GM18526 (cell line): ENCODE measurements around the gene CEP89.

Source experiments
- POLR2A ChIP-seq: IDR thresholded peaks from 3 replicates; pipeline ENCODE4 v1.6.1; 2011; ENCODE audit not compliant: insufficient read length; ENCODE audit errors: extremely low read depth

CEP89 gene

DNA sequence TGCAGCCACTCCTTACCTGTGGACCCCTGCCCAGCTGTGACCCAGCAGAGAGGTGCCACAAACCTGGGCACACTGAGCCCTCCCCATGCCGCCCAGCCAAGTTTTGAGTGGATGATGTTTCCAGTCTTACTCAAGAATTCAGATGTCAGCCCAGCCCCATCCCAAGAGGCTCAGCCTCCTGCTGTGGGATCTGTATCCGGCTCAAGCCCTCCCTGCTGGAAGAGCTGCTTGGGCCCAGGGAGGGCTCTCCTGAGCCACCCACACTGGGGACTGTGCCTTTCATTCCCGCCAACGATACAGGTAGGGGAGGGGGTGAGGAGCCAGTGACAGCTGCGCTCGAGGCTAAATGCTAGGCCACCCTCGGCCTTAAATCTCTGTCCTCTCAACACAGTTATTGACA lies 96.3 kb downstream of the CEP89 start:
- no peak for TF ChIP-seq POLR2A

DNA sequence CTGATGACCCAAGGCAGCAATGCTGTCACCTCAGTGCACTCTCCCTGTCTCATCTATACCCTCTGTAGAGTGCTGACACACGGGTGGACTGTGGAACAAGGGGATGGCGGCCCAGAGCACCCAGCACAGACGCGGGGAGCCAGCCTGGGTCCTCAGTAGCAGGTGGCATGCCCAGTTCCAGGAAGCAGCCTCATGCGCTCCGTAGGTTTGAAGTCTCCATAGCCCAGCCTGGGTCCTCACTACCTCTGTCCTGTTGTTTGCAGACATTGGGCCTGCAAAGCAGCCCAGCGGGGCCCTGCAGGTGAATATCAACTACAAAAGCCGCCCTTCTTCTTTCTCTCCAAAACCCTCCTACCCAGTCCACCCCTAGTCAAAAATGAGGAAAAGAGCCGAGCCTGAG lies 97.2 kb downstream of the CEP89 start:
- TF ChIP-seq POLR2A, result no peak

DNA sequence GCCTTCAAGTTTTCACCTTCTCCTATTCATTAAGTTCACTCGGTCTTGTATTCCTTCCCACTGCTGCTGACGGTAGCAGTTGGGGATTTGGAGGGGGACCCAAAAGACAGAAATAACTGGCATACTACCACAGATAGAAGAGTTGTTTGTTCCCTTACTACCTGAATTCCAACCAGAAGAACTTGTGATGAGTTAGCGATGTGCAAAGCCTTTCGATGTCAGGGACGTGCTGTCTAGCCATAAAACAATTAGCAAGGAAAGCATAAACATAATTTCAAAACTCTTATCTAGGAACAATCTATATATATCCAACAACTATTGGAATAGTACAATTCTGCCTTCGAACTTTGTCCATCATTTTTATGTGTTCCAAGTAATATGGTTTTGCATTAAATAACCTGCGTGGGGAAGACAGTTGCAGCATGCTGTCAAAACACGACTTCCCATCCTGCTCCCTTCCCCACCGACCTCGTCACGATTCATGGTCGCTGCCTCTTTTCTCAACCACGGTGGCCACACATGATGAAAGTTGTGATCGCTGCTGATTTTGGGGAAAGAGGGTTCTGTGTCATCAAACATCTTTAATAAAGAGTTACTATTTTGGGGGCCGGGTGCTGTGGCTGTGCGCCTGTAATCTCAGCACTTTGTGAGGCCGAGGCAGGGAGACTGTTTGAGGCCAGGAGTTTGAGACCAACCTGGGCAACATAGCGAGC lies 98.4 kb downstream of the CEP89 start:
- TF ChIP-seq POLR2A, result no peak

DNA sequence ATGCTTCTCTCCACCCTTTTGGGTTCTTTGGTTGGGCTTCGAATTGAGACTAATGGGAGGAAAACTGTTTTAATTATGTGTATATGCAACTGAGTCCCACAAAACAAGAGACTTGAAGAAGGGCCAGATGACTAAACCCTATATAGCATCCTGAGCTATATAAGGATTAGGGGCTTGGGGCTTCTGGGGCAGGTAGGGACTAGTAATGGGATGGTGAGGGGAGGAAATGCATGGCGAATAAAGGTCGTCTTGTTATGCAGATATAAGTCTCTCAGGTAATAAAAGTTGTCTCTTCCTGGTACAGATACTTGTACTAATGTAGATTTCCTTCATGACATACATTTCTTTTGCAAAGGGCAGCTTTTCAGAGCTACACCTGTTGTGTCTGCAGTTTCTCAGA lies 99.4 kb downstream of the CEP89 start:
- no peak for TF ChIP-seq POLR2A

DNA sequence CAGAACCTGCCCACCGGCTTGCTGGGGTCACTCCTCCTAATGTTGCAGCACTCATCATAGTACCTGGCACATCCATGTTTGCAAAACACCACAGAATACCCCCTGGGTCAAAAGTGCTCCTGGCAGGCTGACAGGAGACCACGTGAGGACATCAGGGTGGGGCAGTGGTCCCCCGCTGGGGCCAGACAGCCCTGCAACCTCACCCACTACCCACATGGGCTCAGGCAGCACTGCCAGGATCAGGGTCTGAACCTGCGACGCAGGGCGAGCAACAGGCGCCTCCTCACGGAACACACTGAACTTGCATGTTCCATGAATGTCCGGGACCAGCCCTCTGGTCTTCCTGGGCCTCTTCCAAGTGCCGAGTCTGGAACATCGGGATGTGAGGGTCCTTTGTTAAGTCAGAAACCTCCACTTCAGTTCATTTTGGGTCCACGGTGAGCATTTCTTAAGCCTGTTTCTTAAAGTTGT lies 100.7 kb downstream of the CEP89 start:
- TF ChIP-seq POLR2A, result no peak

DNA sequence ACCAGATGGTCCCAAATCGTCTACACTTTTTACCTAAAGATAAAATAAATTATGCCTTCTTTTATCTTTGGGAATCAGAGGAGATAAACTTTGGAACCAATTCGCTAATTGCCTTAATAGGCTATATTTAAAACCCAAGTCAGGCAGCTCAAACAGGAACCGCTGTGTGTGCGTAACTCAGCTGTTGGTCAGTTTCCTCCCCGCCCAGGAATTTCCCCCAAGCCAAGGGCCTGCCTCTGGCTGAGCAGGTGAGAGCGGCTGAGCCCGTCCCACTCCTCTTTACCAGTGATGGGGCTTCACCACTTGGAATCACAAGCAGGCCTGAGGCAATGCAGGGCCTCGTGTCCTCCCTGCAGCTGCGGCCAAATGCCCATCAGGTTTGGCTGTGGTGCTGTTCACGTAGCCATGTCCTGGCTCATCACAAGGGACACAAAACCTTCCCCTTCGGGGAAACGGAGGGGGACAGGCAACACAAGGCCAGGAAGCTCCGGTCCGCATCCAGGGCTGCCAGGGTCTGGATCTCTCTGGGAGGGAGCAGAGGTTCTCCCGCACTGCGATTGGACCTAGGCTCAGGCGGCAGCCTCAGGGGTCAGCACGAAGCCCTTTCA lies 101.7 kb downstream of the CEP89 start:
- TF ChIP-seq POLR2A, result no peak

DNA sequence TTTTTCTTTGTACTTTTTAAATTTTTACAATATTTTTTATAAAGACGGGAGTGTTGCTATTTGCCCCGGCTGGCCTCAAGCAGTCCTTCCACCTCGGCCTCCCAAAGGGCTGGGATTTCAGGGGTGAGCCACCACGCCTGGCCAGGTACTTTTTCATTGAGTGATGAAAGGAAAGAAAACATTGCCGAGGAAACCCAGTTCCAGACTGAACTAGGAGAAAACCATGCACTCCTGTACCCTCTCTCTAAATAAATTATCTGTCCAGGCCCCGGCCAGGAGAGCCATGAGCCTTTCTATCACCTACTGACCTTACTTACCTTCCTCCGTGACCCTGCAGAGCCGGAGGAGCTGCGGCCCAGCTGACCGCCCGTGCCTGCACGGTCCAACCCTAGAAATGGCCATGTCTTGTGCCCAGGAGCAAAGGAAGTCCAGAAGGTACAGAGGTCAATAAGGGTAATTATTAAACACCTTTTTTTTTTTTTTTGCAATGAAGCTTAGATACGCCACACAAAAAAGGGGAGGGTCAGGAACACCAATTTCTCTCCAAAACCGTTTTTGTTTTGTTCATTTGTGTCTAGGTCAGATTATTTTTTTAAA lies 102.3 kb downstream of the CEP89 start, which contains the start of gene SLC7A9:
SLC7A9 (minus strand) TSS at position 399 of the 597 bp plus-strand sequence. CDS start 1,233 bp downstream, outside the sequence.
- TF ChIP-seq POLR2A, result no peak

DNA sequence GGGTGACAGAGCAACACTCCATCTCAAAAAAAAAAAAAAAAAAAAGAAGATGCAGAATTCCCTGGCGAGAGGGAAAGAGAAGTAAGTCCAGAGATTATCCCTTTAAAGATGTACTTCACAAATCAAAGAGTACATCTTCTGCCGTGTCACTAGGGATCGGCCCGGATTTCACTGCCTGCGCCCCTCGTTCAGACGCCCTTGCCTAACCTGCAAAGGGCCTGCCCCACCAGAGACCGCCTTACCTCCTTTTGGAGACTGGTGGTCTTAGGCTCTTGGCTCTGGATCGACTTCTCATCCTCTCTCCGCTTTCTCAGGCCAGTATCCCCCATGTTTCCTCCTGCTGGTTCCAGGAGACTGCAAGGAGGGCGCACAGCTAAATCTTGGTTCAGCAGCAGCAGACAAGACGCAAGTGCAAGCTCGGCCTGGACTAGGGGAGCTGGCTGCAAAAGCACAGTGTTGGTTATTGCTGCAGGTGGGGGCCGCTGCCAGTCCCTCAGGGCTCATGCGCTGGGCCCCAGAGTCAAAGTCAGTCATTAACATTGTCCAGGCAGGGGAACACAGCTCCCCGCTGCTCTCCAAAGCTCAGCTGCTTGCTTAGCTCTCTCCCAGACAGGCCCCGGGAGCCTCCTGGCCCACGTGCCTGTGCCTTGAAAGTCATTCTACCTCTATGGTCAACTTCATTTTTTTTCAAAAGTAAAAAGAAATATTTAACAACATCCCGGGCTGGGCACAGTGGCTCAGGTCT lies 103.4 kb downstream of the CEP89 start:
- TF ChIP-seq POLR2A, result no peak

DNA sequence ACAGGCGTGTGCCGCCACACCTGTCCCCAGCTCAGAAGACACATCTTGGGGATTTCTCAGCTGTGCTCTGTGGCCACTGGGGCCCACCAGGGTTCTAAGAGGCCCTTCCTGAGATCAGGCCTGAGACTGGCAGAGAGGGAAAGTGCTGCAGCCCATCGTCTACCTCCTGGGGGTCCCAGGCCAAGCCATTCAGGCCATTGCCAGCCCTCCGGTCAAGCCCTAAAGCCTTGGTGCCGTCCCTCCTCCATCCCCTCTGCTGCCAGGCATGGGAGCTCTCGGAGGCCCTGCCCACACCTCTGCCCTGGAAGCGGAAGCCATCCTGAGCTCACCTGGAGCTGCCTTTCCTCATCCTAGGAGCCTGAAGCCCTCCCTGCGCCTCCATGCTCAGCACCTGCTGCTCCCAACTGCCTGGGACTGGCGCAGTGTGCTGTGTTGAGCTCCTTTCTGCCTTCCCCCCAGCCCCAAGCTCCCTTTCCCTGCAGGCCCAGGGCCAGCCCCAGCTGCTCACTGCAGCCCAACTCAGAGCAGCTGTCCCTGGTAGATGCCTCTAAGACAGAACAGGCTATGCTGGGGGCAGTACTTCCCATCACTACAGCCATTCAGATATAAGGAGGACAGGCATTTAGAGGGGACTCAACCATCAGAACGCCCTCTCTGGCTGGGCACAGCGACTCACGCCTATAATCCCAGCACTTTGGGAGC lies 105.0 kb downstream of the CEP89 start:
- TF ChIP-seq POLR2A, result no peak

DNA sequence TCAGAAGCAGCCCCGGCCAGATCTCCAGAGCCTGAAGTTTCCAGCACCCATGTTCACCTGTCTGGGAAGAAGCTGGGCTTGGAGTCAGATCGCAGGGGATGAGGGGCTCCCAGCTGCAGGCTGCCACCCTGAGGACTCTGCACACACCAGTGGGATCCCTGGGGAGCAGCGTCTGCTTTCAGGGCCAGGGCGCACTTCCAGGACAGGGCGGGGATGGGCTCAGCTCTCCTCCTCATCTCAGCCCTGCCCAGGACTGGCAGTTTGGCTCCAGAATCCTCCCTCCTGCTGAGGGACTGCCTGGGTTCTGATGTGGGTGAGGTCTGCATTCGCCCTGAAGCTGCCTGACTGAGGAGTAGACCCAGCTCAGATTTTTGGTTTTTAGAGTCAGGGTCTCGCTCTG lies 105.7 kb downstream of the CEP89 start:
- no peak for TF ChIP-seq POLR2A

DNA sequence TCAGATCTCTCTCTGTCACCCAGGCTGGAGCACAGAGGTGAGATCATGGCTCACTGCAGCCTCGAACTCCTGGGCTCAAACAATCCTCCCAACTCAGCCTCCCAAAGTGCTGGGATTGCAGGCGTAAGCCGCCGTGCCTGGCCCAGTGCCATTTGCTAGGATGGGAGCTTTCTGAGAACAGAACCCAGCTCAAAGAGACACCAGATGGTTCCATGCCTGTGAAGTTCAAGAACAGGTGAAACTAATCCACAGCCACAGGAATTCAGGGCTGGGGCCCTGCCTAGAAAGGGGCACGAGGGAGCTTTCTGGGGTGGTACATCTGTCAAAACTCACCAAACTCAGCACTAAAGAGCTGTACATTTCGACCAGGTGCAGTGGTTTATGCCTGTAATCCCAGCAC lies 106.4 kb downstream of the CEP89 start:
- no peak for TF ChIP-seq POLR2A

DNA sequence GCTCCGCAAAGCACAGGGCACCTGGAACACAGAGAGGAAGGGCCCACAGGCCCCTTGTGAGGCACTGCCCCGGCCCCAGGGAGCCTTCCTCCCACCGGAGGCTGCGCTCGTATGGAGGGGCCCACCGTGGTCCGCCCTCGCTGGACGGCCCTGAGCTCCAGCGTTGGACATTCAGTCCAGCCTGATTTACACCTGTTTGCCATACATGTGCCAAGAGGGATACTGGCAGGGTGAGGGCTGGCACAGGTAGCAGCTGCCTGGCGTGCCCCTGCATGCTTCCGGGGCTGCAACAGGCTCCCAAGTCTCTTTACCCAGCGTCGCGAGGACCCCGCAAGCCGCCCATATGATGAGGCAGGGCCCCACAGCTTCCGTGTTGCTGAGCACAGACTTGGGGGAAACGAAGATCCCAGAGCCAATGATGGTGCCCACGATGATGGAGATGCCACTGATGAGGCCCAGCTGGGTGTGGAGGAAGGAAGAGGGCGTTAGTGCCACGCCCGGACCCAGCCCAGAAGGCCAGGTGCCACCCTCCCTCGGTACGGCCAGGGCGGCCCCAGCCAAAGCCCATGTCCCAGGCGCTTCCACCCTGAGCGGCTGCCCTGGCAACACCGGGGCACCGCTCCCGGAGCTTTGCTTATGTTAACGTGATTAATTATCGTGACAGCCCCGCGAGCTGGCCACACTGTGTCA lies 107.3 kb downstream of the CEP89 start:
- TF ChIP-seq POLR2A, result no peak

DNA sequence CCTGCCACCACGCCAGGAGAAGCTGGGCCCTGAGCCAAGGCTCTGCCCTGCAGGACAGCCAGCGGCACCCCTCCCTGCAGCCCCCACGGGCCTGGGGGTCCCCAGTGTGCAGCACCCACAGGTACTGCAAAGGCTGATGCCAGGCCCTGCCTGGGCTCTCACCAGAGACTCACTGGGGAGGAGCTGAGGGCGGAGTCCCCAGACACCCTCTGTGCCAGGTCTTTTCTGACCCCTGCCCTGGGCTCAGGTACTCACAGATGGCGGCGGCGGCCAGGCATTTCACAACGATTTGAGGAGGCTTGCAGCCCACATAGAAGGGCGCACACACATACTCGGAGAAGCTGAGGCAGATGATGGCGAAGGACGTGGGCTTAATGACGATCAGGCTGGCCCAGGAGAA lies 107.9 kb downstream of the CEP89 start:
- no peak for TF ChIP-seq POLR2A

DNA sequence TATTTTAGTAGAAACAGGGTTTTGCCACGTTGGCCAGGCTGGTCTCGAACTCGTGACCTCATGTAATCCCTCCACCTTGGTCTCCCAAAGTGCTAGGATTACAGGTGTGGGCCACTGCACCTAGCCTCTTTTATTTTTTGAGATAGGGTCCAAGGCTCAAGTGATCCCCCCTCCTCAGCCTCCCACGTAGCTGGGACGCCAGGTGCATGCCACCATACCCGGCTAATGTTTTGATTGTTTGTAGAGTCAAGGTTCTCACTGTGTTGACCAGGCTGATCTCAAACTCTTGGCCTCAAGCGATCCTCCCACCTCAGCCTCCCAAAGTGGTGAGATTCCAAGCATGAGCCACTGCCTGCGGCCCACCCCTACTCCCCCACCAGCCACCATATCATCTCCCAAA lies 108.5 kb downstream of the CEP89 start:
- TF ChIP-seq POLR2A, result no peak

DNA sequence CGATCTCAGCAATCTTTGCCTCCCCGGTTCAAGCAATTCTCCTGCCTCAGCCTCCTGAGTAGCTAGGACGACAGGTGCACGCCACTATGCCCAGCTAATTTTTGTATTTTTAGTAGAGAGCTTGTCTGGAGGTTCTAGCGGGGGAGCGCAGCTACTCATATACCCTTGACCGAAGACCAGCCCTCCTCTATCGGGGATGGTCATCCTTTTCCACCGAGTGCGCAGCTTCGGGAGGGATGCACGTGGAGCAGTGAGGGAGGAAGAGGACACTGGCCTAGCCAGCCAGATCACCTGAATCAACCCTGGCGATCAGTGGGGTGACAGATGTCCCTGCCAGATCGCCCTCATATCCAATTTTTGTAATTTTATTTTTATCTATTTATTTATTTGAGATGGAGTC lies 109.0 kb downstream of the CEP89 start:
- TF ChIP-seq POLR2A, result no peak

DNA sequence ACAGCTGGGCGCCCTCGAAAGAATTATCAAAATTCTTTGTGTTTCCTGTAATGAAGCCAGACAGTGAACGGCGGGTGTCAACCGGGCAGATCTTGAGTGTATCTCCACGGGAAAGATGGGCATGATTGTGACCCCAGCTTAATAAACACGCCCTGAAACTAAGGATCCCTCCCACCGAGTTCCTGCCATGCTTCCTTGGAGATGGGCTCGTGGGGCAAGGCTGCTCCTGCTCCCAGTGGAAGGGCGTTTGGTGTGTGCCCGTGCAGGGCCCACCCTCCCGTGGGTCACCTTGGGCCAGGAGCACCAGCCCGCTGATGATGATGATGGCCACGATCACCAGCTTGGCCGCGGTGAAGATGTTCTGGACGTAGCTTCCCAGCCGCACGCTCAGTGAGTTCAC lies 109.6 kb downstream of the CEP89 start:
- no peak for TF ChIP-seq POLR2A
